ENCODE data around the gene XYLB. TPM values are rescaled to one million over a fixed set of nuclear protein-coding genes. Genes with fewer than 3 reads are reported as not detected.

Gene XYLB
- total RNA-seq, 2 donors from 2014 or later = 1.8 to 38.7 TPM

GRCh38 chr3:38335263-38335662 lies 11.3 kb upstream of the XYLB start:
- DNase-seq (ENCODE audit: low spot score) (no peak), ATAC-seq (ENCODE audit: insufficient number of reproducible peaks, low FRiP score, low read depth) (no peak)
- Histone ChIP-seq H3K27me3 (replicated peaks; ENCODE audit: insufficient read depth) (no peaks in the 10 kb centered on the region), H3K36me3 (no peaks in the 10 kb centered on the region), H3K4me3 (no peak overlapping the region), H3K9me3 (no peaks in the 10 kb centered on the region), H3K4me1 (ENCODE audit: control insufficient read depth in 1 of 2, low read depth in 2 of 2) (no peaks in the 10 kb centered on the region), H3K27ac (no peak overlapping the region)
- no peak for TF ChIP-seq CTCF (IDR thresholded peaks at IDR 0.05)

GRCh38 chr3:38337703-38338102 lies 8.9 kb upstream of the XYLB start:
- H3K4me1 ChIP-seq (ENCODE audit: control insufficient read depth in 1 of 2, low read depth in 2 of 2) = no peaks in the 10 kb centered on the region
- ATAC-seq (ENCODE audit: insufficient number of reproducible peaks, low FRiP score, low read depth) = no peak
- no peak overlapping the region for H3K27ac ChIP-seq

GRCh38 chr3:38343797-38344594 lies 2.6 kb upstream of the XYLB start:
- H3K9me3 ChIP-seq = no peaks in the 10 kb centered on the region
- no peak for TF ChIP-seq CTCF (IDR thresholded peaks at IDR 0.05)
- H3K36me3 ChIP-seq = no peaks in the 10 kb centered on the region
- no peak overlapping the region for H3K27ac ChIP-seq
- no peaks in the 10 kb centered on the region for H3K27me3 ChIP-seq (replicated peaks; ENCODE audit: insufficient read depth)
- DNase-seq (ENCODE audit: low spot score) = no peak
- H3K4me3 ChIP-seq = no peak overlapping the region
- no peak for ATAC-seq (ENCODE audit: insufficient number of reproducible peaks, low FRiP score, low read depth)
- H3K4me1 ChIP-seq (ENCODE audit: control insufficient read depth in 1 of 2, low read depth in 2 of 2) = peaks cover 0 to 9% of the 10 kb centered on the region in 2 donors

More at GRCh38 chr3:38337703-38338102, 8.9 kb upstream of the XYLB start:
- no peak for DNase-seq (ENCODE audit: low spot score)
- Histone ChIP-seq H3K4me3 (no peak overlapping the region), H3K36me3 (no peaks in the 10 kb centered on the region), H3K9me3 (no peaks in the 10 kb centered on the region), H3K27me3 (replicated peaks; ENCODE audit: insufficient read depth) (no peaks in the 10 kb centered on the region)
- no peak for TF ChIP-seq CTCF (IDR thresholded peaks at IDR 0.05)

- Histone ChIP-seq H3K9me3 (no peaks in the 10 kb centered on the region), H3K27me3 (replicated peaks; ENCODE audit: insufficient read depth) (no peaks in the 10 kb centered on the region), H3K4me1 (ENCODE audit: control insufficient read depth in 1 of 2, low read depth in 2 of 2) (peaks cover 0 to 9% of the 10 kb centered on the region in 2 donors), H3K27ac (no peak overlapping the region), H3K4me3 (peak overlapping the region; percentile 84), H3K36me3 (no peaks in the 10 kb centered on the region)
- ATAC-seq (ENCODE audit: insufficient number of reproducible peaks, low FRiP score, low read depth) (peak; percentile 52), DNase-seq (ENCODE audit: low spot score) (no peak)
- no peak for TF ChIP-seq CTCF (IDR thresholded peaks at IDR 0.05)
These were observed 552 bp upstream of the XYLB start for GRCh38 chr3:38345879-38346586.

- Histone ChIP-seq H3K27ac (no peak overlapping the region), H3K4me1 (ENCODE audit: control insufficient read depth in 1 of 2, low read depth in 2 of 2) (peaks cover 0 to 9% of the 10 kb centered on the region in 2 donors), H3K36me3 (no peaks in the 10 kb centered on the region), H3K4me3 (peak overlapping the region; percentile 84), H3K27me3 (replicated peaks; ENCODE audit: insufficient read depth) (no peaks in the 10 kb centered on the region), H3K9me3 (no peaks in the 10 kb centered on the region)
- ATAC-seq (ENCODE audit: insufficient number of reproducible peaks, low FRiP score, low read depth) (no peak), DNase-seq (ENCODE audit: low spot score) (no peak)
- no peak for TF ChIP-seq CTCF (IDR thresholded peaks at IDR 0.05)
These were observed 1.0 kb downstream of the XYLB start for GRCh38 chr3:38347421-38348200.
